Gastrocnemius medialis (tissue), 4 donors: ENCODE measurements around the gene LRP1. TPM values are rescaled to one million over a fixed set of nuclear protein-coding genes. Genes with fewer than 3 reads are reported as not detected.

Experiments
- ATAC-seq, 2 donors: fragments of 150-250 bp; one replicate each; pipeline ENCODE4 v1.9.1; 2016
- DNase-seq, 2 donors: peaks; one replicate each; pipeline ENCODE4 v3.0.0-alpha.2; 2019
- H3K27ac ChIP-seq, 4 donors: fragments of 200-600 bp; sonication (generic); 1 replicate in 1 of 4; 2 replicates in 3 of 4; pipeline ENCODE4 v1.5.1; 2016 to 2018; ENCODE audit warnings: mild to moderate bottlenecking in 2 of 4, moderate library complexity in 1 of 4
- H3K27me3 ChIP-seq, 3 donors: fragments of 200-600 bp; sonication (generic) in 2 of 3; 1 replicate in 1 of 3; 2 replicates in 2 of 3; pipeline versions ENCODE4 v1.5.1 to v1.6.0; 2016 to 2019; ENCODE audit warnings: mild to moderate bottlenecking in 1 of 3, moderate library complexity in 1 of 3
- H3K36me3 ChIP-seq, 2 donors: fragments of 200-600 bp; sonication (generic) in 1 of 2; one replicate each; pipeline ENCODE4 v1.5.1; 2017 to 2018
- H3K4me1 ChIP-seq, 2 donors: fragments of 200-600 bp; sonication (generic) in 1 of 2; one replicate each; pipeline ENCODE4 v1.5.1; 2016 to 2017; ENCODE audit warnings: mild to moderate bottlenecking in 2 of 2
- H3K4me3 ChIP-seq, 4 donors: fragments of 200-600 bp; sonication (generic) in 3 of 4; 1 replicate in 1 of 4; 2 replicates in 3 of 4; pipeline ENCODE4 v1.5.1; 2016 to 2019; ENCODE audit warnings: mild to moderate bottlenecking in 2 of 4
- H3K9me3 ChIP-seq, 3 donors: fragments of 200-600 bp; sonication (generic) in 2 of 3; 1 replicate in 1 of 3; 2 replicates in 2 of 3; pipeline ENCODE4 v1.5.1; 2016 to 2019
- CTCF ChIP-seq, 5 experiments: fragments of 450-650 bp in 3 of 5; fragments of 200-600 bp in 2 of 5; sonication (generic) in 2 of 5; IDR thresholded peaks in 4 of 5; conservative IDR thresholded peaks in 1 of 5; 1 replicate in 4 of 5; 2 replicates in 1 of 5; pipeline ENCODE4 v1.5.1; 2016 to 2019; ENCODE audit warnings: antibody characterized with exemption in 5 of 5, mild to moderate bottlenecking in 3 of 5, moderate library complexity in 3 of 5
- POLR2A ChIP-seq, 2 donors: fragments of 450-650 bp; IDR thresholded peaks; one replicate each; pipeline ENCODE4 v1.6.1; 2017; ENCODE audit warnings: antibody characterized with exemption in 2 of 2, mild to moderate bottlenecking in 2 of 2, moderate library complexity in 2 of 2
- in situ Hi-C, 4 donors: fragments of 200-750 bp; cut with MboI; loops; one replicate each; pipeline versions ENCODE4 v1.15.0 to v1.8.0; 2017; ENCODE audit warnings: low sequenced_read_pairs in 4 of 4
- intact Hi-C: fragments of 100-400 bp; cut with DNase I; formaldehyde crosslinking; loops from one replicate; pipeline ENCODE4 v1.15.1; 2023; ENCODE audit warnings: low total_unique reads
- total RNA-seq, 4 donors: library from RNA; depleted of rRNA; stranded (reverse); fragments of >200 nt; gene quantifications; one replicate each; pipeline versions ENCODE4 v1.1.0 to v1.2.3, GENCODE V29; 2016

Gene LRP1
- total RNA-seq, 4 donors from 2014 or later, result 26.1 to 53.5 (median 49.8) TPM

- no peak for TF ChIP-seq CTCF (IDR thresholded peaks at IDR 0.05 in 4 of 5, conservative IDR thresholded peaks at IDR 0.05 in 1 of 5)
- no peak for TF ChIP-seq POLR2A (IDR thresholded peaks at IDR 0.05)
- DNase-seq (no peak), ATAC-seq (no peak)
- Histone ChIP-seq H3K27me3 (no peaks in the 10 kb centered on the region), H3K4me3 (no peak overlapping the region), H3K27ac (no peak overlapping the region), H3K9me3 (no peaks in the 10 kb centered on the region), H3K4me1 (peaks cover 10% of the 10 kb centered on the region in 2 donors), H3K36me3 (no peaks in the 10 kb centered on the region)
- in situ Hi-C loops, result no loop called here
- intact Hi-C loops, result no loop called here
Measured at GRCh38 chr12:57154804-57155434, 26.6 kb downstream of the LRP1 start.

- no peaks in the 10 kb centered on the region for H3K27me3 ChIP-seq
- TF ChIP-seq CTCF (IDR thresholded peaks at IDR 0.05 in 4 of 5, conservative IDR thresholded peaks at IDR 0.05 in 1 of 5), result no peak
- no peak for TF ChIP-seq POLR2A (IDR thresholded peaks at IDR 0.05)
- no peaks in the 10 kb centered on the region for H3K9me3 ChIP-seq
- H3K4me1 ChIP-seq, result peaks cover 4 to 6% of the 10 kb centered on the region in 2 donors
- no peaks in the 10 kb centered on the region for H3K36me3 ChIP-seq
- no peak for DNase-seq
- in situ Hi-C loops (no loop called here), intact Hi-C loops (no loop called here)
- H3K4me3 ChIP-seq, result no peak overlapping the region
- H3K27ac ChIP-seq, result no peak overlapping the region
- ATAC-seq, result no peak
Measured at GRCh38 chr12:57156701-57157403, 28.6 kb downstream of the LRP1 start.

GRCh38 chr12:57157588-57158173 lies 29.4 kb downstream of the LRP1 start:
- Histone ChIP-seq H3K4me1 (no peaks in the 10 kb centered on the region), H3K27me3 (no peaks in the 10 kb centered on the region), H3K4me3 (no peak overlapping the region), H3K9me3 (no peaks in the 10 kb centered on the region), H3K27ac (no peak overlapping the region), H3K36me3 (no peaks in the 10 kb centered on the region)
- TF ChIP-seq CTCF (IDR thresholded peaks at IDR 0.05 in 4 of 5, conservative IDR thresholded peaks at IDR 0.05 in 1 of 5), result no peak
- TF ChIP-seq POLR2A (IDR thresholded peaks at IDR 0.05), result no peak
- ATAC-seq (no peak), DNase-seq (no peak)
- intact Hi-C loops (no loop called here), in situ Hi-C loops (no loop called here)

GRCh38 chr12:57158186-57158585 lies 29.9 kb downstream of the LRP1 start:
- H3K27me3 ChIP-seq, result no peaks in the 10 kb centered on the region
- TF ChIP-seq POLR2A (IDR thresholded peaks at IDR 0.05), result no peak
- no peak for TF ChIP-seq CTCF (IDR thresholded peaks at IDR 0.05 in 4 of 5, conservative IDR thresholded peaks at IDR 0.05 in 1 of 5)
- in situ Hi-C loops (no loop called here), intact Hi-C loops (no loop called here)
- no peaks in the 10 kb centered on the region for H3K4me1 ChIP-seq
- H3K4me3 ChIP-seq, result no peak overlapping the region
- H3K9me3 ChIP-seq, result no peaks in the 10 kb centered on the region
- H3K27ac ChIP-seq, result no peak overlapping the region
- DNase-seq (no peak), ATAC-seq (no peak)
- H3K36me3 ChIP-seq, result no peaks in the 10 kb centered on the region
